Measurements from ENCODE around the gene NHS.

DNA sequence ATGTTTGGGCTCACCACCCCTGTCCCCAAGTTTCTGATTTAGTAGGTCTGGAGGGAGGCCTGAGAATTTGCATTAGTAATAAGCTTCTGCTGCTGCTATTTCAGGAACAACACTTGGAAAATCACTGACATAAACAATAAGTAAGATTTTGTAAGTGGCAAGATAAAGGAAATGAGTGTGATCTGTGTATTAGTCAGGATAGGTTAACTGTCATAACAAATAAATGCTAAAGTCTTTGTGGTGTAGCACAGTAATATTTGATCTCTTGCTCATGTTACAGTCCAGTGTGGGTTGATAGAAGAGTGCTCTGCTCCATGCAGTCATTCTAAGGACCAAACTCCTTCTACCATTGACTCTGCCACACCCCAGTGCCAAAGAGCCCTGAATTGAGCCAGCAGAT lies 67.0 kb downstream of the NHS start:
- TF ChIP-seq, protein P1, sequence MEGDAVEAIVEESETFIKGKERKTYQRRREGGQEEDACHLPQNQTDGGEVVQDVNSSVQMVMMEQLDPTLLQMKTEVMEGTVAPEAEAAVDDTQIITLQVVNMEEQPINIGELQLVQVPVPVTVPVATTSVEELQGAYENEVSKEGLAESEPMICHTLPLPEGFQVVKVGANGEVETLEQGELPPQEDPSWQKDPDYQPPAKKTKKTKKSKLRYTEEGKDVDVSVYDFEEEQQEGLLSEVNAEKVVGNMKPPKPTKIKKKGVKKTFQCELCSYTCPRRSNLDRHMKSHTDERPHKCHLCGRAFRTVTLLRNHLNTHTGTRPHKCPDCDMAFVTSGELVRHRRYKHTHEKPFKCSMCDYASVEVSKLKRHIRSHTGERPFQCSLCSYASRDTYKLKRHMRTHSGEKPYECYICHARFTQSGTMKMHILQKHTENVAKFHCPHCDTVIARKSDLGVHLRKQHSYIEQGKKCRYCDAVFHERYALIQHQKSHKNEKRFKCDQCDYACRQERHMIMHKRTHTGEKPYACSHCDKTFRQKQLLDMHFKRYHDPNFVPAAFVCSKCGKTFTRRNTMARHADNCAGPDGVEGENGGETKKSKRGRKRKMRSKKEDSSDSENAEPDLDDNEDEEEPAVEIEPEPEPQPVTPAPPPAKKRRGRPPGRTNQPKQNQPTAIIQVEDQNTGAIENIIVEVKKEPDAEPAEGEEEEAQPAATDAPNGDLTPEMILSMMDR (IDR thresholded peaks at IDR 0.05; ENCODE audit: low read length): no peak
- TF ChIP-seq EZH2 (IDR thresholded peaks at IDR 0.05; ENCODE audit: borderline replicate concordance, low read length): no peak

Data from OCI-LY1 (cell line).